G401.6 (cell line): Measurements from ENCODE around the gene TMEM233.
A peak's percentile ranks its signal among the peaks of the same experiment; 100 is the strongest.

ENCODE experiments used
- FAIRE-seq: peaks from 2 replicates; lab custom pipeline; 2012; peaks lifted over from hg19 to GRCh38; lab: Jason Lieb, UNC

TMEM233 gene

GRCh38 chr12:119593578-119594398, at the start of gene TMEM233:
TSS of gene TMEM233 (plus strand) at chr12:119593774. CDS start at chr12:119593849, 75 bp downstream.
- no peak for FAIRE-seq

DNA sequence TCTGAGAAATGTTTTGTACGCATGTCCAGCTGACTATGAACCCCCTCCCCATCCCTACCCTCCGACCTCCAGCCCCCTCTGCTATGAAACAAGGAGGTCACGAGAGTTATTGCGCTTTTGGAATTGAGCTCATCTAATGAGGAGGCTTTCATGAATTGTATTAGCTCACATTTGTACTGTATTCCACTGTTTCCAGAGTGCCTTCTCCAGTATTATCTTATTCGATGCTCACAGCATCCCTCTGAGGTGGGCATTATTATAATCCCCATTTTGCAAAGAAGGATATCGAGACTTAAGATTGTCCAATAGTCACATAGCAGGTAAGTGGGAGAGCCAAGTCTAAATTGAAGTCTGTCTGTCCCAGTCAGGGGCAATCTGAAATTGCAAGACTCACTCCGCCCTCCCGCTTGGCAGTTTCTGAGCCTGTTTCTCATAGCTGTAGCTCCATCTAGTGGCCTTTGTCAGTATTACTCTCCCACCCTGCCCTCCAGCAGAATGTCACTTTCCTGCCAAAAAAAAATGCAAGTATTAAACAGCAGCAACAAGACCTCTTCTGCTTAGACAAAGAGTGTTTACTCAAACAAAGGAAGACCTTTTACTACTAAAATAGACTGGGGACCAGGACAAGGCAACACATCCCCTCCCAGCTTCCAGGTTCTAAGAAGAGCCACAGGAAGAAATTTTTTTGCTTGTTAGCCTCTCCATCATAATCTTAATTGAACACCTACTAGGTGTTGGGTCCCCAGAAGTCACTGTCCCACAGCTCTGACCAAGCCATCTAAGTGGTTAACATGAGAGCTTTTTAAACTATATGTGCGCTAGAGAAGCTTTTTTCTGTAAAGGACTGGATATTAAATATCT, 48.6 kb upstream of the TMEM233 start:
- FAIRE-seq, result peak; percentile 74

DNA sequence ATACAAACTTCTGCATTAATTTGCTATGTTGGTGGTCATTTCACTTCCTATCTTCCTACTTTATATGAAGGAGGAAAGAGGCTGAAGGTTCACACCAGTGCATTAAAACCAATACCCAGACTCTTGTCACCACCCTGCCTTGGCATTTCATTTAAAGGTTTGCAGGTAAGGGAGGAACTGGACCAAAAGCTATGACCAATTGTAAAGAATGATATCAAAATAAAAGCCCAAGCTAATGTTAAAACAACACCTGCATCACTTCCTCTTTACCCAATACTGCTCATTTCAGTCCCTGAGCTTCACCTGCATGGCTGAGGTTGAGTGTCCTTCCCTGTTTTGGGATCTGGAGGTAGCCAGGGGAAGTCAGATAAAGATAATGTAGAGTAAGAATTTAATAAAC, 47.2 kb upstream of the TMEM233 start:
- FAIRE-seq, result no peak

- no peak for FAIRE-seq
Measured at GRCh38 chr12:119547001-119547400, 46.6 kb upstream of the TMEM233 start.

GRCh38 chr12:119556854-119557253, 36.7 kb upstream of the TMEM233 start:
- FAIRE-seq, result no peak

GRCh38 chr12:119565404-119565803, 28.2 kb upstream of the TMEM233 start:
- FAIRE-seq, result no peak

GRCh38 chr12:119570771-119571170, 22.8 kb upstream of the TMEM233 start:
- FAIRE-seq, result no peak

GRCh38 chr12:119573086-119573485, 20.5 kb upstream of the TMEM233 start:
- no peak for FAIRE-seq

DNA sequence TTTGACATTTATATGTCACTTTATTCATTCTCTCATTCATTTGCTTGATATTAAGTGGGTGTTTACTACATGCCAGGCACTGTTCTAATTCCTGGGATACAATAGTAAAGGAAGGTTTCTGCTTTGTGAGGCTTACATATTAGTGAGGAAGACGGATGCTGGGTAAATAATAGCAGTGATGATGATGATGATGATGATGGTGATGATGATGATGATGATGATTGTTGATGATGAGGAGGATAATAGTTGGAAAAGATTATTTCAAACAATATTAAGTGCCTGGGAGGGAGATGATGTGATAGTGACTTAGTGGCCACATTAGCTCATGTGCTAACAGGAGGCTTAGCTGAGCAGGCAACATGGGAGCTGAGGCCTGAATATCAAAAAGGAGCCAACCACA, 19.3 kb upstream of the TMEM233 start:
- no peak for FAIRE-seq

DNA sequence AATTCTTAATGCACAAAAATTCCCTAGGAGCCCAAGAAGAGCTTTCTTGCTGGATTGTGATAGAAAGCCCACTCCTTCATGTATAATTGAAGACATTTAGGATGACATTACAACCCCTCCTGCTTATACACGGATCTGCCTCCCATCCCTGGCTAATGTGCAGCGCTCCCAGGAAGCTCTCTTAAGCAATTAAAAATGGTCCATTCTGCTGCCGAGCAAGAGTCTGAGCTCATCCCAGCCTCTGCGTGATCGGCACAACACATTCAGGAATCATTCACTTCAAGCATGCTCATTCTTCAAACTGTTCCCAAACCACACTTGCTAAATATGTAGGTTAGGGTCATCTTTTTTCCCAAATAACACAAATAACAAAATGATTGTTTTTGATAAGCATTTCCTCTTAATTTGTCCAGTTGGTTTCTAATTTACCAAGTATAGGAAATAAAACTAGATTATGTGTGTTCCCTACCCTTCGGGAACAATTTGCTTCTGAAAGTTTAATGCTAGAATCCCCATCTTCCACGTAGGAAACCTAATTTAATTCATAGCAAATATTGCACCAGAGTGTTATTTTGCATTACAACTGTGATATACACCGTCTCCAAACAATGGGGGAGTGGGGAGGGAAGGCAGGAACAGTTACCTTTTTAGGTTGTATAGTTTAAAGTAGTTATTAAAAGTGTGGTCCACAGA, 17.3 kb upstream of the TMEM233 start:
- FAIRE-seq, result no peak

GRCh38 chr12:119576915-119577314, 16.7 kb upstream of the TMEM233 start:
- no peak for FAIRE-seq

DNA sequence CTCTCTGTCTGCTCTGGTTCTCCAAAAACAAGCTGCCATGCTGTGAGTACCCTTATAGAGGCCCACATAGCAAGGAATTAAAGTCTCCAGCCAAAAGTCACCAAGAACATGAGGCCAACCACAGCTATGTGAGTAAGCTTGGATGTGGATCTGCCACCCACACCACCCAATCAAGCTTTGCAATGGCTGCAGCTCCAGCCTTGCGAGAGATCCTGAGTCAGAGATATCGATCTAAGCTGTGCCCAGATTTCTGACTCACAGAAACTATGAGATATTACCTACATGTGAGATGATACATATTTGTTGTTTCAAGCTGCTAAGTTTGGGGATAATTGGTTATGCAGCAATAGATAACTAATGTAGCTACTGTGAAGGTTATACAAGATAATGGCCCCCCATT, 15.5 kb upstream of the TMEM233 start:
- FAIRE-seq, result no peak

- no peak for FAIRE-seq
Measured at GRCh38 chr12:119589097-119589496, 4.5 kb upstream of the TMEM233 start.

GRCh38 chr12:119589634-119590033, 3.9 kb upstream of the TMEM233 start:
- FAIRE-seq, result no peak

DNA sequence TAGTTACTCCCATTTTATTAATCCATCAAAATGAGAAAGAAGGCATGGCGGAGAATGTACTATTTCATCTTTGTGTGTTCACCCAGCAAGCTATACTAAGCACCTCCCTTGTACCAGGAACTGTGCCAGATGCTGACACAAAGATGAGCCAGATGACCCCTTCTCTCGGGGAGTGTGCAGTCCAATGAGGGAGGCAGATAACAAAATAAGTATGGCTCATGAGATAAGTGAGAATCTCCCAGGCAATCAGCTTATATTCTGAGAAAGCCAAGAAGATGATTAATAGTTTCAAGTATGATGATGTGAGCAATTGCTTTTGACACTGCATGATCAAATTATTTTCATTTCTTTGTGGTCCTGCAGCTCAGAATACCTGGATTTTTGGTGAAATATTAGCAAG, 1.3 kb upstream of the TMEM233 start:
- FAIRE-seq, result no peak

DNA sequence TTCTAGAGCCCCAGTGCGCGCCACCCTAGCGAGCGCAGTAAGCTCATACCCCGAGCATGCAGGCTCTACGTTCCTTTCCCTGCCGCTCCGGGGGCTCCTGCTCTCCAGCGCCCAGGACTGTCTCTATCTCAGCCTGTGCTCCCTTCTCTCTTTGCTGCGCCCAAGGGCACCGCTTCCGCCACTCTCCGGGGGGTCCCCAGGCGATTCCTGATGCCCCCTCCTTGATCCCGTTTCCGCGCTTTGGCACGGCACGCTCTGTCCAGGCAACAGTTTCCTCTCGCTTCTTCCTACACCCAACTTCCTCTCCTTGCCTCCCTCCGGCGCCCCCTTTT, 791 bp downstream of the TMEM233 start:
- FAIRE-seq, result no peak

DNA sequence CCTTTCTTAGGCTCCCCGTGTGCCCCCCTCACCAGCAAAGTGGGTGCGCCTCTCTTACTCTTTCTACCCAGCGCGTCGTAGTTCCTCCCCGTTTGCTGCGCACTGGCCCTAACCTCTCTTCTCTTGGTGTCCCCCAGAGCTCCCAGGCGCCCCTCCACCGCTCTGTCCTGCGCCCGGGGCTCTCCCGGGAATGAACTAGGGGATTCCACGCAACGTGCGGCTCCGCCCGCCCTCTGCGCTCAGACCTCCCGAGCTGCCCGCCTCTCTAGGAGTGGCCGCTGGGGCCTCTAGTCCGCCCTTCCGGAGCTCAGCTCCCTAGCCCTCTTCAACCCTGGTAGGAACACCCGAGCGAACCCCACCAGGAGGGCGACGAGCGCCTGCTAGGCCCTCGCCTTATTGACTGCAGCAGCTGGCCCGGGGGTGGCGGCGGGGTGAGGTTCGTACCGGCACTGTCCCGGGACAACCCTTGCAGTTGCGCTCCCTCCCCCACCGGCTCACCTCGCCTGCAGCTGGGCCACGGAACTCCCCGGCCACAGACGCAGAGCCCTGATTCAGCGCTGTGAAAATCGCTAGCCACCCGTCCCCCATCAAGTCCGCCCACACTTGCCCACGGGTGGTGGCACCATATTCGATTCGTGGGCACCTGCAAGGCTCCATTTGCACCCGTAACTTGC, 1.3 kb downstream of the TMEM233 start:
- no peak for FAIRE-seq

DNA sequence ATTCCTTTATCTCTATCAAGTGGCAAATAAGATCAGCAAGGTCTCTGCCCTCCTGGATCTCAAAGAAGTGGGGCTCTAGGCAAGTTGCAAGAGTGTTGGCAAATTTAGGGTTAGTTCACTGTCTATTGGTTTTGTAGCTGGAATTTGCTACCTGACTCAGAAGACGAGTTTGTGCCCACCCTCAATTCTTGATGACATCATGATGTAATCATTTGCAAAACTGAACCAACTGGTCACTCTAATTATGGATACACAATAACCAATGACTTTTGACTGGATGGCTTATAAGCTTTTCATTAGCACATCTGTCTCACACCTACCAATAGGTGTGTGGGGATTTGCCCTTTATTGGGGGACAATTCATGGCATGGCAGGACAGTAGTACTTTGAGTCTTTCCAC, 4.6 kb downstream of the TMEM233 start:
- no peak for FAIRE-seq

DNA sequence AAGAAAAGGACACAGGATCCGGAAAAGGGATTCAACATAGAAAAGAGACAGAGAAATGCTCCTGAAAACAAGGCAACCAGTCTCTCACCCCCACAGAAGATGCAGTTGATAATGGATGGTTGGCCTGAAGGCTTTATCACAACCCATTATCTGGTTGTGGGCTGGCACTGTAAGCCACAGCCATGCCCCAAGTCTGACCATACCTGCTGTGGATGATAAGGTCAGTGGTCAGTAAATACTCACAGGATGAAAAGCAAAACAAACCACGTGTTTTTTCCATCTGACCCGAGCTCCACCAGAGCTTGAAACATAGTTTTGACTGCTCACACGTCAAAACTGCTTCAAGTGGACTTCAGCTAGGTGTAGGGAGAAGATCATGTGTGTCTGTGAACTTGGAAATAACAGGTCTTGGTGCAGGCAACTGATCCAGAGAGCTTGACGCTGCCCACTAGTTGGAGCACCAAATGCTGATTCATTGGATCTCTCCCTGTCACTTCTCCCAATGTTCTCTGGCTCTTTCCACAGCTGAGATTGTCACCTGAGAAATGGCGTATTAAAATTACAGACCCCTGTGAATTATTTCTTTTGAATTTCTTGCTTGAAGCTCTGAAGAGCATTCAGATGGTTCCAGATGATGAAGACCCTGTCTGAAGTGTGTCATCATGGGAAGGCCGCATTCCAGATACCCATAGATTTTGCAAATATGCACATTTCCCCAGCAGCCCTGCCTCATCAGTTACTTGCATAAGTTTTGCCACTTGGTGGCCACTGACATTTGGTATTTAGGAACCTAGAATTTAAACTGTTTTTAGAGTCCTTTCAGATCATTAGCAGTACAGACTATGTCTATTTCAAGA, 8.5 kb downstream of the TMEM233 start:
- FAIRE-seq, result no peak

DNA sequence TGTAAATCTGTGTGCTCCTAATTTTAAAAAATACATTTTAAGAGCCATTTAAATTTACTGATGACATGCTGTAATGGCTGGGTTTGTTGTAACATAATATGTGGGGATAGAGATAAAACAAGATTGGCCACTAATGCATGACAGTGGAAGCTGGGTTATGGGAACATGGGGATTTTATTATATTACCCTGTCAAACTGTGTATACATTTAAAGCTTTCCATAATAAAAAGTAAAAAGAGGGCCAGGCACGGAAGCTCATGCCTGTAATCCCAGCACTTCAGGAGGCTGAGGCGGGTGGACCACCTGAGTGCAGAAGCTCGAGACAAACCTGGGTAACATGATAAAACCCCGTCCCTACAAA, 9.1 kb downstream of the TMEM233 start:
- no peak for FAIRE-seq

DNA sequence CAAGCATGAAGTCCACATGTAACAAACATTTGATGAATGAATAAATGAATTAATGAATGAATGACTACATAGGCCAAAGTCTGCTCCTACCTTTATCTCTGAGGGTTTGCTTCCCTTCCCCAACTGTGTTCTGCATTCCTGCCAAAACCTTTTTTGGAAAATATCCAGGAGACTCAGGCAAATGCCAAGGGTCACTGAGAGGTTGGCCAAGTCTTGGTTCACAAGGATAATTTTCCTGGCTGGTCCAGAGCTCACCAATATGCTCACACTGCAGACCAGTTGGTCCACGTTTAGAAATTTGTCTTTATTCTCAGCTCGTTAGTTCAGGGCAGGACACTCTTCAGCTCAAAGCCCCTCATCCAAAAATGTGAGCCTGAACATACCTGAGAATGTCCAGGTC, 10.2 kb downstream of the TMEM233 start:
- no peak for FAIRE-seq

- FAIRE-seq, result no peak
Measured at GRCh38 chr12:119609358-119609757, 15.8 kb downstream of the TMEM233 start.
